GM23338 (cell line): ENCODE data around the gene COBL. TPM values are rescaled to one million over a fixed set of nuclear protein-coding genes. Genes with fewer than 3 reads are reported as not detected.

Source experiments
- ATAC-seq: fragments of 200-7000 bp; cut with Tn5 transposase; 3 replicates; pipeline ENCODE4 v1.9.1; 2020
- DNase-seq: peaks from one replicate; pipeline ENCODE4 v3.0.0-alpha.2; 2015; ENCODE audit warnings: low spot score
- H2AFZ ChIP-seq: fragments of 200-600 bp; sonication (generic); 2 replicates; pipeline ENCODE4 v1.8.0; 2016; ENCODE audit warnings: antibody characterized with exemption, mild to moderate bottlenecking, moderate library complexity
- H3F3A ChIP-seq: fragments of 200-600 bp; sonication (generic); replicated peaks from 2 replicates; pipeline ENCODE4 v1.8.0; 2017; ENCODE audit warnings: antibody characterized with exemption, mixed run types, low read depth
- H3K27ac ChIP-seq: fragments of 200-600 bp; sonication (generic); 2 replicates; pipeline ENCODE4 v1.6.1; 2016; ENCODE audit warnings: low read depth
- H3K27me3 ChIP-seq: fragments of 200-600 bp; sonication (generic); 2 replicates; pipeline ENCODE4 v1.8.0; 2016; ENCODE audit warnings: mild to moderate bottlenecking, mixed run types, moderate library complexity; ENCODE audit not compliant: insufficient read depth
- H3K36me3 ChIP-seq: fragments of 200-600 bp; sonication (generic); 2 replicates; pipeline ENCODE4 v1.8.0; 2016; ENCODE audit warnings: mild to moderate bottlenecking; ENCODE audit not compliant: insufficient read depth
- H3K4me1 ChIP-seq: fragments of 200-600 bp; sonication (generic); 2 replicates; pipeline ENCODE4 v1.8.0; 2016; ENCODE audit warnings: mild to moderate bottlenecking, moderate library complexity; ENCODE audit not compliant: insufficient read depth
- H3K4me2 ChIP-seq: fragments of 200-600 bp; sonication (generic); 2 replicates; pipeline ENCODE4 v1.7.1; 2017; ENCODE audit warnings: mixed run types
- H3K4me3 ChIP-seq: fragments of 200-600 bp; sonication (generic); 2 replicates; pipeline ENCODE4 v1.6.1; 2016; ENCODE audit warnings: mixed run types
- H3K79me2 ChIP-seq: fragments of 200-600 bp; sonication (generic); replicated peaks from 2 replicates; pipeline ENCODE4 v1.8.0; 2017; ENCODE audit warnings: mild to moderate bottlenecking; ENCODE audit not compliant: insufficient read depth
- H3K9me2 ChIP-seq: fragments of 200-600 bp; sonication (generic); 2 replicates; pipeline ENCODE4 v1.8.0; 2017; ENCODE audit not compliant: insufficient read depth
- H4K20me1 ChIP-seq: fragments of 200-600 bp; sonication (generic); replicated peaks from 2 replicates; pipeline ENCODE4 v1.8.0; 2017; ENCODE audit warnings: mild to moderate bottlenecking; ENCODE audit not compliant: insufficient read depth
- H3K27ac Mint-ChIP-seq: 2 replicates; pipeline ENCODE4 v1.8.0; 2020; ENCODE audit warnings: inconsistent platforms, mild to moderate bottlenecking, moderate library complexity, mixed read lengths
- H3K27me3 Mint-ChIP-seq: 3 replicates; pipeline ENCODE4 v1.8.0; 2022; ENCODE audit warnings: low read depth, mild to moderate bottlenecking, moderate library complexity, mixed read lengths, inconsistent platforms; ENCODE audit not compliant: insufficient read depth, poor library complexity
- H3K36me3 Mint-ChIP-seq: 3 replicates; pipeline ENCODE4 v1.8.0; 2021; ENCODE audit warnings: low read depth, mild to moderate bottlenecking, inconsistent platforms, moderate library complexity, mixed read lengths
- H3K4me1 Mint-ChIP-seq: 3 replicates; pipeline ENCODE4 v1.8.0; 2020; ENCODE audit warnings: mild to moderate bottlenecking, inconsistent platforms, mixed read lengths
- H3K4me3 Mint-ChIP-seq: 3 replicates; pipeline ENCODE4 v1.8.0; 2021; ENCODE audit warnings: moderate library complexity, mild to moderate bottlenecking, inconsistent platforms, mixed read lengths
- H3K9me3 Mint-ChIP-seq: 3 replicates; pipeline ENCODE4 v1.8.0; 2020; ENCODE audit warnings: moderate library complexity, mild to moderate bottlenecking, inconsistent platforms, mixed read lengths
- CREB1 ChIP-seq: fragments of 250-450 bp; sonication (Bioruptor Pico); IDR thresholded peaks from 2 replicates; pipeline ENCODE4 v1.5.0; 2020; ENCODE audit warnings: low read depth, mild to moderate bottlenecking, moderate library complexity
- CTCF ChIP-seq, 2 experiments: fragments of 200-600 bp in 1 of 2; sonication (generic) in 1 of 2; conservative IDR thresholded peaks; 2 replicates each; pipeline versions ENCODE4 v1.5.1 to v1.6.1; 2016 to 2017; ENCODE audit warnings: antibody characterized with exemption in 2 of 2, low read depth in 2 of 2, mild to moderate bottlenecking in 2 of 2, moderate library complexity in 1 of 2
- ETS1 ChIP-seq: IDR thresholded peaks from 2 replicates; pipeline ENCODE4 v1.6.1; 2016; ENCODE audit warnings: antibody characterized with exemption
- EZH2 ChIP-seq: fragments of 200-600 bp; sonication (generic); IDR thresholded peaks from one replicate; pipeline ENCODE4 v1.8.0; 2017; ENCODE audit warnings: antibody characterized with exemption, mild to moderate bottlenecking, low read depth; ENCODE audit not compliant: unreplicated experiment
- EZH2phosphoT487 ChIP-seq: fragments of 200-600 bp; sonication (generic); IDR thresholded peaks from one replicate; pipeline ENCODE4 v1.8.1; 2018; ENCODE audit warnings: antibody characterized with exemption; ENCODE audit not compliant: unreplicated experiment
- JUNB ChIP-seq: IDR thresholded peaks from one replicate; pipeline ENCODE4 v1.6.1; 2016; ENCODE audit warnings: antibody characterized with exemption; ENCODE audit not compliant: unreplicated experiment
- NANOG ChIP-seq: IDR thresholded peaks from 2 replicates; pipeline ENCODE4 v1.6.1; 2016; ENCODE audit warnings: antibody characterized with exemption, borderline replicate concordance
- POLR2AphosphoS5 ChIP-seq: IDR thresholded peaks from 2 replicates; pipeline ENCODE4 v1.6.1; 2016; ENCODE audit warnings: antibody characterized with exemption, low read depth
- REST ChIP-seq: IDR thresholded peaks from one replicate; pipeline ENCODE4 v1.6.1; 2018; ENCODE audit warnings: antibody characterized with exemption; ENCODE audit not compliant: unreplicated experiment
- STAT1 ChIP-seq: IDR thresholded peaks from one replicate; pipeline ENCODE4 v1.6.1; 2016; ENCODE audit warnings: antibody characterized with exemption; ENCODE audit not compliant: unreplicated experiment
- ZNF114 ChIP-seq: fragments of 250-450 bp; sonication (Bioruptor Pico); IDR thresholded peaks from 2 replicates; pipeline ENCODE4 v1.5.0; 2020; ENCODE audit warnings: mild to moderate bottlenecking, moderate library complexity
- ZNF331 ChIP-seq: fragments of 250-450 bp; sonication (Bioruptor Pico); IDR thresholded peaks from 2 replicates; pipeline ENCODE4 v1.5.0; 2020; ENCODE audit warnings: low read depth, mild to moderate bottlenecking, moderate library complexity
- ZNF462 ChIP-seq: fragments of 250-450 bp; sonication (Bioruptor Pico); IDR thresholded peaks from 2 replicates; pipeline ENCODE4 v1.5.0; 2020; ENCODE audit warnings: mild to moderate bottlenecking, moderate library complexity
- polyA plus RNA-seq: library from polyadenylated mRNA; unstranded; fragments of >200 nt; fragmentation: Nextera tagmentation; extraction: Ambion mirVana; gene quantifications from 2 replicates; pipeline ENCODE4 v1.2.1, GENCODE V29; 2016
- total RNA-seq: library from RNA; depleted of rRNA; stranded (reverse); fragments of >200 nt; shearing (Covaris generic); gene quantifications from 2 replicates; pipeline ENCODE4 v1.2.3, GENCODE V29; 2014

COBL gene
- total and polyA plus RNA-seq, 2 experiments from 2014 or later, result 18.3 to 51.9 TPM

GRCh38 chr7:51278797-51279196 lies 37.8 kb downstream of the COBL start:
- Mint-ChIP-seq H3K4me3 (no peak overlapping the region), H3K27ac (no peak overlapping the region), H3K36me3 (no peaks in the 10 kb centered on the region; the same call in 2 of the 3 replicates), H3K9me3 (0 out of 3 replicates have a peak, but pooled peaks cover 2% of the 10 kb centered on the region), H3K4me1 (peaks cover 34% of the 10 kb centered on the region), H3K27me3 (peaks cover 8% of the 10 kb centered on the region)
- Histone ChIP-seq H3K4me2 (no peak overlapping the region), H4K20me1 (no peaks in the 10 kb centered on the region; the same call in 1 of the 2 replicates), H2AFZ (no peak overlapping the region), H3K4me1 (peaks cover 17% of the 10 kb centered on the region), H3K4me3 (no peak overlapping the region), H3F3A (no peaks in the 10 kb centered on the region), H3K79me2 (peaks cover 98% of the 10 kb centered on the region), H3K36me3 (no peaks in the 10 kb centered on the region), H3K9me2 (no peaks in the 10 kb centered on the region), H3K27me3 (no peaks in the 10 kb centered on the region), H3K27ac (no peak overlapping the region)
- no peak for DNase-seq
- ATAC-seq, result no peak
- TF ChIP-seq POLR2AphosphoS5 (no peak), ETS1 (no peak), ZNF331 (CRISPR knock-in tag) (no peak), NANOG (no peak), ZNF462 (no peak), STAT1 (no peak), ZNF114 (no peak), EZH2 (no peak), CREB1 (CRISPR knock-in tag) (no peak), REST (no peak), CTCF (conservative IDR thresholded peaks at IDR 0.05; ENCODE audit: low read depth in 2 of 2) (no peak), JUNB (no peak), EZH2phosphoT487 (no peak)
